ENCODE measurements around the gene NEUROG2. TPM values are rescaled to one million over a fixed set of nuclear protein-coding genes. Genes with fewer than 3 reads are reported as not detected.

NEUROG2 gene
- polyA plus RNA-seq, 1 donor from 2014 or later = 0.19 TPM

DNA sequence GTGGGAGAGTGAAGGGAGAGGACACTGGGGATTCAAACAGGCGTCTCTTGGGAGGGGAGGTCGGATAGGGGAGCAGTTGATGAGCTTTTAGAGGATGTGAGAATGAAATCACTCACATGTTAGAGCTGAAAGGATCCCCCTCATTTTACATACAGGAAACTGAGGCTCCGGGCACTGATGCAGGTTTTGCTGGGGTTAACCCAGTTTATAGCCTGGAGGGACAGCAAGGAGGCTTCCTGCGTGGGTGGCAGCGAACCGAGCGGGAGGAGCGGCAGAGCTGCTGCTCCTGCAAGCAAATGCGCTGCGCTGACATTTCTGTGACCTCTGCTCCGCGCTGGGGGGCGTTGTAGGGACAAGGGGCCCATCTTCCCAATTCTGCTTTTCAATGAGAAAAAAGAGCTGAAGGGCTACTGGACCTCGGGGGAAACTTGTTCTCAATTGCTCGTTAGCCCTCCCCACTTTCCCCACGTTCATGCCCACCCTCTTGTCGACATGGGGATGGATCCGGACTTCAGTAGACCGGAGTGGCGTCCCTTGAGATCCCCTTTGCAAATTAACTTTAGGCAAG lies 1.2 kb upstream of the NEUROG2 start:
- Histone ChIP-seq H3K79me2 (replicated peaks; ENCODE audit: insufficient read depth, low read length) (no peaks in the 10 kb centered on the region), H3F3A (ENCODE audit: insufficient read depth, low read length, poor library complexity, severe bottlenecking) (no peaks in the 10 kb centered on the region), H3K9me3 (ENCODE audit: low read length) (no peaks in the 10 kb centered on the region), H3K27ac (ENCODE audit: low read length) (no peak overlapping the region), H3K4me3 (ENCODE audit: low read length) (peak overlapping the region; percentile 90), H3K9ac (ENCODE audit: low read length) (no peak overlapping the region), H2AFZ (ENCODE audit: low read depth, low read length) (no peak overlapping the region), H4K20me1 (ENCODE audit: insufficient read depth) (no peaks in the 10 kb centered on the region), H3K27me3 (ENCODE audit: insufficient read depth, low read depth, low read length) (peaks cover 100% of the 10 kb centered on the region), H3K36me3 (ENCODE audit: insufficient read depth, low read length) (no peaks in the 10 kb centered on the region), H3K4me2 (ENCODE audit: low read length) (peak overlapping the region; percentile 73), H3K9me2 (ENCODE audit: insufficient read depth, low read length) (no peaks in the 10 kb centered on the region)
- TF ChIP-seq MXI1 (conservative IDR thresholded peaks at IDR 0.05; ENCODE audit: poor library complexity, severe bottlenecking) (no peak), SMC3 (conservative IDR thresholded peaks at IDR 0.05; ENCODE audit: poor library complexity) (no peak), EZH2 (IDR thresholded peaks at IDR 0.05; ENCODE audit: borderline replicate concordance, insufficient read depth, low read length, poor library complexity, severe bottlenecking) (no peak), POLR2AphosphoS5 (IDR thresholded peaks at IDR 0.05) (no peak)
- TF ChIP-seq, protein P1, sequence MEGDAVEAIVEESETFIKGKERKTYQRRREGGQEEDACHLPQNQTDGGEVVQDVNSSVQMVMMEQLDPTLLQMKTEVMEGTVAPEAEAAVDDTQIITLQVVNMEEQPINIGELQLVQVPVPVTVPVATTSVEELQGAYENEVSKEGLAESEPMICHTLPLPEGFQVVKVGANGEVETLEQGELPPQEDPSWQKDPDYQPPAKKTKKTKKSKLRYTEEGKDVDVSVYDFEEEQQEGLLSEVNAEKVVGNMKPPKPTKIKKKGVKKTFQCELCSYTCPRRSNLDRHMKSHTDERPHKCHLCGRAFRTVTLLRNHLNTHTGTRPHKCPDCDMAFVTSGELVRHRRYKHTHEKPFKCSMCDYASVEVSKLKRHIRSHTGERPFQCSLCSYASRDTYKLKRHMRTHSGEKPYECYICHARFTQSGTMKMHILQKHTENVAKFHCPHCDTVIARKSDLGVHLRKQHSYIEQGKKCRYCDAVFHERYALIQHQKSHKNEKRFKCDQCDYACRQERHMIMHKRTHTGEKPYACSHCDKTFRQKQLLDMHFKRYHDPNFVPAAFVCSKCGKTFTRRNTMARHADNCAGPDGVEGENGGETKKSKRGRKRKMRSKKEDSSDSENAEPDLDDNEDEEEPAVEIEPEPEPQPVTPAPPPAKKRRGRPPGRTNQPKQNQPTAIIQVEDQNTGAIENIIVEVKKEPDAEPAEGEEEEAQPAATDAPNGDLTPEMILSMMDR (IDR thresholded peaks at IDR 0.05; ENCODE audit: poor library complexity, severe bottlenecking) = no peak

DNA sequence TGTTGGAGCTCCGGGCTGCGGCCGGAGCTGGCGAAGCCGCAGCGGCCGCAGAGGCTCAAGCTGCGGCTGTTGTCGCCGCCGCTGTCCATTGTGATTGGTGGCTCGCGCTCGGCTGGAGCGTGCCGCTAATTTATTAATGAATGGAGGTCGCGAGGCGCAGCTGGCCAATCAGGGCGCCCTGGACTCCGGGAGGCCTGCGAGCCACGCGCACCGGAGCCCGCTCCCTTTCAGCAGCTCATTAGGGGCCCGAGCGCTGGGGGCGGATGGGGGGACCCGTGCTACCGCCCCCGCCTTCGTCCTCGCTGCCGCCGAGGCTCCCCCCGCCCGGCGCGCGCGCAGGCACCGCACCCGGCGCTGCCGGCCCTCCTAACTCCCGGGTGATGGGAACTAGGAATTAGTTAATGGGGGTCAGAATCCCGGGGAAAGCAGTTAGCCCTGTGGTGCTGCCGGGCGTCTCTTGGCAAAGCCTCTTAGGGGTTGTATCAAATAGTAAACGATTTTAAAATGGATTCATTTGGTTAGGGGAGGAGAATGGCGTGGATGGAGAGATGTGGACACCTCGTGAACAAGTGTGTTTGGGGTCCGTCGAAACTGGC lies 589 bp upstream of the NEUROG2 start:
- H3K4me2 ChIP-seq (ENCODE audit: low read length) = peak overlapping the region; percentile 73
- no peaks in the 10 kb centered on the region for H3K36me3 ChIP-seq (ENCODE audit: insufficient read depth, low read length)
- H3K9me2 ChIP-seq (ENCODE audit: insufficient read depth, low read length) = no peaks in the 10 kb centered on the region
- H3K27ac ChIP-seq (ENCODE audit: low read length) = no peak overlapping the region
- H2AFZ ChIP-seq (ENCODE audit: low read depth, low read length) = no peak overlapping the region
- H4K20me1 ChIP-seq (ENCODE audit: insufficient read depth) = no peaks in the 10 kb centered on the region
- H3K79me2 ChIP-seq (replicated peaks; ENCODE audit: insufficient read depth, low read length) = no peaks in the 10 kb centered on the region
- peak; percentile 16 for TF ChIP-seq POLR2AphosphoS5 (IDR thresholded peaks at IDR 0.05)
- TF ChIP-seq, protein P2, sequence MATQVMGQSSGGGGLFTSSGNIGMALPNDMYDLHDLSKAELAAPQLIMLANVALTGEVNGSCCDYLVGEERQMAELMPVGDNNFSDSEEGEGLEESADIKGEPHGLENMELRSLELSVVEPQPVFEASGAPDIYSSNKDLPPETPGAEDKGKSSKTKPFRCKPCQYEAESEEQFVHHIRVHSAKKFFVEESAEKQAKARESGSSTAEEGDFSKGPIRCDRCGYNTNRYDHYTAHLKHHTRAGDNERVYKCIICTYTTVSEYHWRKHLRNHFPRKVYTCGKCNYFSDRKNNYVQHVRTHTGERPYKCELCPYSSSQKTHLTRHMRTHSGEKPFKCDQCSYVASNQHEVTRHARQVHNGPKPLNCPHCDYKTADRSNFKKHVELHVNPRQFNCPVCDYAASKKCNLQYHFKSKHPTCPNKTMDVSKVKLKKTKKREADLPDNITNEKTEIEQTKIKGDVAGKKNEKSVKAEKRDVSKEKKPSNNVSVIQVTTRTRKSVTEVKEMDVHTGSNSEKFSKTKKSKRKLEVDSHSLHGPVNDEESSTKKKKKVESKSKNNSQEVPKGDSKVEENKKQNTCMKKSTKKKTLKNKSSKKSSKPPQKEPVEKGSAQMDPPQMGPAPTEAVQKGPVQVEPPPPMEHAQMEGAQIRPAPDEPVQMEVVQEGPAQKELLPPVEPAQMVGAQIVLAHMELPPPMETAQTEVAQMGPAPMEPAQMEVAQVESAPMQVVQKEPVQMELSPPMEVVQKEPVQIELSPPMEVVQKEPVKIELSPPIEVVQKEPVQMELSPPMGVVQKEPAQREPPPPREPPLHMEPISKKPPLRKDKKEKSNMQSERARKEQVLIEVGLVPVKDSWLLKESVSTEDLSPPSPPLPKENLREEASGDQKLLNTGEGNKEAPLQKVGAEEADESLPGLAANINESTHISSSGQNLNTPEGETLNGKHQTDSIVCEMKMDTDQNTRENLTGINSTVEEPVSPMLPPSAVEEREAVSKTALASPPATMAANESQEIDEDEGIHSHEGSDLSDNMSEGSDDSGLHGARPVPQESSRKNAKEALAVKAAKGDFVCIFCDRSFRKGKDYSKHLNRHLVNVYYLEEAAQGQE (IDR thresholded peaks at IDR 0.05; ENCODE audit: borderline replicate concordance) = no peak
- no peaks in the 10 kb centered on the region for H3F3A ChIP-seq (ENCODE audit: insufficient read depth, low read length, poor library complexity, severe bottlenecking)
- peak overlapping the region; percentile 65 for H3K9ac ChIP-seq (ENCODE audit: low read length)
- H3K27me3 ChIP-seq (ENCODE audit: insufficient read depth, low read depth, low read length) = peaks cover 100% of the 10 kb centered on the region
- no peaks in the 10 kb centered on the region for H3K9me3 ChIP-seq (ENCODE audit: low read length)
- peak overlapping the region; percentile 90 for H3K4me3 ChIP-seq (ENCODE audit: low read length)

Data from neural cell (in vitro differentiated cells).